HG03060 (cell line): ENCODE results near the gene SELL.
"Not testable (repeated sequence)": the region's sequence is repeated elsewhere in the genome, so short reads cannot be mapped to it uniquely, and the experiment has no call there.

Experiments
- ATAC-seq: cut with Tn5 transposase; IDR thresholded peaks from one replicate; pipeline ENCODE4 v1.9.1; 2021; ENCODE audit warnings: low read depth, moderate number of reproducible peaks; ENCODE audit not compliant: unreplicated experiment

Gene SELL

DNA sequence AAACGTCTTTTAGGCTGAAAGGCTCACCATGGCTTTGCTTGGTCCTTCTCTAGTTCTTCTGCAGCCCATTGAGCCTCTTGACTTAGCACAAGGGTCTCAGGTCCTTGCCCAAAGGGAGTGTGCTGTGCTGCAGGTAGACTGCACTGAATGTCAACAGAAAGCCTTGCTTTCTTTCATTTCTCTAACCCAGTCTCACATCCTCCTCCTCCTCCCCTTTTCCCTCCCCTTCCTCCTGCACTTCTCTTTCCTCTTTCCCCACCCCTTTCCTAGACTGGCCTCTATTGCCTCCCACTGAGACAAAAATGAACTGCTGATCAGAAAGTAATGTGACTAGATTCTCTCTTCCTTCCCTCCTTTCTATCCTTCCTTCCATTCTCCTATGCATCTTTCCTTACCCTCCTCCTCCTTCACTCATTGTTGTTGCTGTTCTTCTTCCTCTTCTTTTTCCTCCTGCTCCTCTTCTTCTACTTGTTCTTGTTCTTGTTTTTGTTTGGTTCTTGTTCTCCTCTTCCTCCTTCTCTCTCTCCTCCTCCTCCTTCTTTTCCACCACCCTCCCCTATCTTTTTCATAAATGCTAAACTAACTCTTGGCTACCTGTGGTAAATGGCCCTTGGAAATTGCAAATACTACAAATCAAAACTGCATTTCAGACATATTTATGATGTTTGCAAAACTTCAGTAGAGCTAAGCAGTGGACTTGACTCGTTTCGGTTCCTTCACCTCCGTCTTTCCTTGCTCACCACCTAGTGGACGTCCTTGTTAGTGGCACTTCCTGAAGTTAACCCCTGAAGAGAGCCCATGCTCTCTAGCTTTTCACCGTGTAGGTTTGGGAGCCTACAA, at the start of gene SELL:
TSS of gene SELL (minus strand) at position 152 of the 840 bp plus-strand sequence. CDS start at position 30, 122 bp downstream.
- peak; percentile 56 for ATAC-seq

DNA sequence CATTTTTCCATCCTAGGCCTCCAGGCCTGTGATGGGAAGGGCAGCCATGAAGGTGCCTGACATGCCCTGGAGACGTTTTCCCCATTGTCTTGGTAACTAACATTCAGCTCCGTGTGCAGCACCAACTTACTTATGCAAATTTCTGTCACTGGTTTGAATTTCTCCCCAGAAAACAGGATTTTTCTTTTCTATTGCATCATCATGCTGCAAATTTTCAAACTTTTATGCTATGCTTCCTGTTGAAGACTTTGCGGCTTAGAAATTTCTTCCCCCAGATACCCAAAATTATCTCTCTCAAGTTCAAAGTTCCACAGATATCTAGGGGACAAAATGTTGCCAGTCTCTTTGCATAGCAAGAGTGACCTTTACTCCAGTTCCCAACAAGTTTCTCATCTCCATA, 47.6 kb upstream of the SELL start:
- ATAC-seq: no peak

GRCh38 chr1:169753549-169753948, 42.1 kb upstream of the SELL start:
- ATAC-seq: no peak

DNA sequence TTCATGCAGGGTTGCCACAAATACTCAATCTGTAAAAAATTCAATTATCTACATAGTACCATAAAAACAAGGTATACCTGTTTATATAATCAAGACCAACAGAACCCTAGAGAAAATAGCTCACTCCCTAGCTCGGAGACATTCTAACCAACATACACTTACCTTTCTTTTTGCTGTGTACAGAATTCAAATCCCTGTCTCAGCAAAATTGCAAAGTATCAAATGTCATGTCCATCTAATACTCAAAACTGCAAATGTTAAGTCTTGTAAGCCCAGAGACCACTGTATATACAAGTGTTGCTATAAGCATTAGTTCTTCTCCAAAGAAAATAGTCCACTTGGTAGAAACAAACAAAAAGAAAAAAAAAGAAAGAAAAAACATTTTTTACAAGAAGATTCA, 38.6 kb upstream of the SELL start:
- no peak for ATAC-seq

DNA sequence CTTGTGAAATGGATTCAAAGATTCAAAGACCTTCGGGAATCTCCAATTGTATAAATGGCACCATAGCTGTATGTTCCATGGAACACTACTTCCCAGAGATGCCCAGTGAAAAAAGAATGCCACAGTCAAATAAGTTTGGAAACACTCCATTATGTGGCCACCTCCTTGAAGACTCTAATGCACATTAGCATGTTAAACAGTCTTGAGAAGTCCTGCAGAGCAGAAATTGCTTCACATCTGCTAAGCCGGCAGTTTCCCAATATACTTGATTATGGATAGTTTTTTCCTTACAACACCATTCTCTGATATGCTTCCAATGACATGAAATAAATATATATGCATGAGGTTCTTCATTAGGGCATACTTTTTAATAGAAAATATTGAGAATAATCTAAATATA, 35.1 kb upstream of the SELL start:
- no peak for ATAC-seq

- no peak for ATAC-seq
These were observed 33.8 kb upstream of the SELL start for GRCh38 chr1:169745015-169745861.

- ATAC-seq: no peak
These were observed 30.4 kb upstream of the SELL start for GRCh38 chr1:169741666-169742394.

DNA sequence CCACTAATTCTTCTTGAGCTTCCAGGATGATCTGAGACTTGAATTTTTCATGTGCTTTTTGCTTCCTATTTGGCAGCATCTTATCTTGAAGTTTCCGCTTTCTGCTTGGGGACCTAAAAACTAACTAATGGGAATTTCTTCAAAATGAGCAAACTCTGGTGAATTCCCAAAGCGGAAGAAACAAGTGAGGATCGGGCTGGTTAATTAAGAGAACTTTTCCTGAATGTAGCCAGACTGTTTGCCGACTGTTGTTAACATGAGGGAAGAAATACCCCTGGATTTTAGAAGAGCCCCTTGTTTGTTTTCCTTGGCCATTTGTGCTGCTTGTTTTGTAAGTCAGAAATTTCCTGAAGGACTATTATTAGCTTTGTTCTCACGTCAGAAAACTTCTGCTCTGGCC, 28.6 kb upstream of the SELL start:
- ATAC-seq: no peak

DNA sequence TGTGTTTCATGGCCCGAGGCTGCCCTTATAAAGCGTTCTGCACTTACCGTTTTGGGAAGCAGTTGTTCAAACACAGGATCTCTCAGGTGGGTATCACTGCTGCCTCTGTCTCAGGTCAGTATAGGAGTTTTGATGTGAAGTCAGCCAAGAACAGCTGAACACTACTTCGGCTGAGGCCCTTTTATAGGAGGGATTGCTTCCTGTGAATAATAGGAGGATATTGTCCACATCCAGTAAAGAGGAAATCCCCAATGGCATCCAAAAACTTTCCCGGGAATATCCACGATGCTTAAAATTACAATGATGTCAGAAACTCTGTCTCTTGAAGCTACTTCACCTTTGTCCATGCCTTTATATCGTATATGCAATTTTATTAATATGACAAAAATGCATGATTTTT, 22.5 kb upstream of the SELL start, which contains the start of gene SELE:
TSS of gene SELE (minus strand) at position 156 of the 400 bp plus-strand sequence. CDS start 467 bp downstream, outside the sequence.
- ATAC-seq: no peak

GRCh38 chr1:169731446-169731845, 20.0 kb upstream of the SELL start:
- no peak for ATAC-seq

DNA sequence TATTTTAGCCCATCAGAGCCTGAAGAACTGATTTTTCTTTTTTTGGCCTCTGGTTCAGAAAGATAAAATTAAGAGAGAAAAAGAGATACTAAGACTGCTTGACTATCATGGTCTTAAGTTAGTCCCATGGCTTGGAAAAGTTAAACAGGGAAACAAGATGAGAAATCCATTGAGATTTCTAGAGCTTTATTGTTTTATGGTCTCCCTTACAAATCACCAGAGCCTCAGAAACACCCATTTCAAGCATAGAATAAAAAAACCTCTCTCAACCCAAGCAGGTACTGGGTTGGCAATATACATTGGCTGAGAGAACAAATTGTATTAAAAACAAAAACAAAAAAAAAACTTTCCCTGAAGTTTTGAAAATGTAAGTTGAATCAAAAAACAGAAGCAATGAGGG, 18.6 kb upstream of the SELL start:
- no peak for ATAC-seq

- no peak for ATAC-seq
These were observed 15.9 kb upstream of the SELL start for GRCh38 chr1:169727307-169727706.

- no peak for ATAC-seq
These were observed 15.4 kb upstream of the SELL start for GRCh38 chr1:169726851-169727250.

DNA sequence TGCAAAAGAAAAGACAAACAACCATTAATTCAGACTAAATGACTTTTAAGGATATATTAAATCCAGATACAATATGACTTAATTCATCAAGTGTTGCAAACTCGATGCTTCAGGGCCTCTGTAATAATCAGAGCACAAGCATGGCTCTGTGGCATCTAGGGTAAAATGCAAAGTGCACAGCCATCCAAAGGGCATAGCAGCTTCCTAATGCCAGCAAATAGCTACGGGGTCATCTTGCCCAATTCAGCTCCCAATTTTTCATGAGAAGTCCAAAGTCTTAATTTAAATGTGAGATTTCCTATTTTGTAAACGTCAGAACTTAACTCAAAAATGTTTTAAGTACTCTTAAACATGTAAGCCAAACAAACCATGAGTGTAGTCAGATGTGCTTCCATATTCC, 14.5 kb upstream of the SELL start:
- ATAC-seq: no peak

DNA sequence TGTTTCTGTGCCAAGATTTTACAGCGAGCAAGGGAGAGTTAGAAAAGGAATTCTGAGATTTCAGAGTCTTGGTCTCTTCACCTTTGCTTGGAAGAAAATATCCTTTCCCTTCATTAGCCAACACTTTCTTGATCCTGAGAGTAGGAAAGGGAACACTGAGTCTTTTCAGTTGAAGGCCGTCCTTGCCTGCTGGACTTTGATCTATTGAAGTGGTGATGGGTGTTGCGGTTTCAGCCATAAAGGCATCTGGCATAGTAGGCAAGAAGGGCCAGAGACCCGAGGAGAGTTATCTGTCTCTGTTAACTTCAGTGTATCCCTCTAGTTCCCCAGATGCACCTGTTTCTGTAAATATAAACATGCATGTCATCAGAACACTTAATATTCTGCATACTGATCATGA, 12.7 kb upstream of the SELL start:
- no peak for ATAC-seq

GRCh38 chr1:169723763-169724162, 12.3 kb upstream of the SELL start:
- ATAC-seq: no peak

DNA sequence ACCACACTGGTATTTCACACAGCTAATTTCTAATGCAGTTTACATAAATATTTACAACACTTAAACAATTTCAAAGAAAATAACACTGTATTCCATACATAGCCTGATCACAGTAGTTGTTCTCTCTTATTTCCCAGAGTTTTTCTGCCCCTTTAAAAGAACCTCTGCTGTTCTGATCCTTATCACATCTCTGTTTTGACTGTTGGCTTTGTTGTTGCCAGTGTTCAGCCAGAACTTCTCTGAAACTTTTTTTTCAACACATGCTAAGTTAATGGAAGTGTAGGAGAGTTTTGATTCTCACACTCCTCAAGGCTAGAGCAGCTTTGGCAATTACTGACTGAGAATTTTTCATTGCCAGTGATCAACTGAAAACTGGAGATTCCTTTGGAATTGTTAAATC, 11.4 kb upstream of the SELL start:
- ATAC-seq: no peak

DNA sequence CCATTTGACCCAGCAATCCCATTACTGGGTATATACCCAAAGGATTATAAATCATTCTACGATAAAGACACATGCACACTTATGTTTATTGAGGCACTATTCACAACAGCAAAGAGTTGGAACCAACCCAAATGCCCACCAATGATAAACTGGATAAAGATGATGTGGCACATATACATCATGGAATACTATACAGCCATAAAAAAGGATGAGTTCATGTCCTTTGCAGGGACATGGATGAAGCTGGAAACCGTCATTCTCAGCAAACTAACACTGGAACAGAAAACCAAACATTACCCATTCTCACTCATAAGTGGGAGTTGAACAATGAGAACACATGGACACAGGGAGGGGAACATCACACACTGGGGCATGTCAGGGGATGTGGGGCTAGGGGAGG, 3.7 kb upstream of the SELL start:
- ATAC-seq: not testable (repeated sequence)

- ATAC-seq: not testable (repeated sequence)
These were observed 1.7 kb upstream of the SELL start for GRCh38 chr1:169713090-169713489.

DNA sequence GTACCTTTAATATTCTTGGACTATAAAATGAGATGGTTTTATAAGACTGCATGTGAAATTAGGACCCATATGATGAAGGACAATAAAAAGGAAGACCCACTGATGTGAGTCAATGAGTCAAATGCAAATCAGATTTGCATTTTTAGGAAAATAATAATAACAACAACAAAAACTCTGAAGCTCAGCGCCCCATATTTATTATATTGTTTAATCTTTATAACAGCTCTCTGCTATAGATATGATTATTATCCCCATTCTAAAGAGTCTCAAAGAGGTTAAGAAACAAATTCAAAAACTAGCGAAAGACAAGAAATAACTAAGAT, 850 bp upstream of the SELL start:
- no peak for ATAC-seq

DNA sequence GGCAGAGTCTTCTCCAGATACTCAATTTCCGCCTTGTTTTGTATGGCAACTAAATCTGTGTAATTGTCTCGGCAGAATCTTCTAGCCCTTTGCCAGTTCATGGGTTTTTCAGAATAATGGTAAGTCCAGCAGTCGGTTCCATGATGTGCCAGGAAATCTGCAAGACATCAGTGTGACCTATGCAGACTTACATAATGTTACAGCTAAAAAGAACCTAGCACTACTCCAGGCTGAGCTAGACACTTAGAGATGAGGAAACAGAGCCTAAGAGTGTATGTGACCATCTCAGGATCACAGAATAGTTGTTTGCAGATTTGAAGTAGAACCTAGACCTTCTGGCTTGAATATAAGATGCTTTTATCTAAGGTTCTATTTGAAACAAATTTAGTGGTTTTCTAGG, 2.8 kb downstream of the SELL start:
- no peak for ATAC-seq
